DND-41 (cell line): ENCODE data around the gene CCDC30.

Source experiments
- ATAC-seq: fragments of 200-7000 bp; cut with Tn5 transposase; 3 replicates; pipeline ENCODE4 v1.9.1; 2021; ENCODE audit warnings: low read depth; ENCODE audit not compliant: insufficient read depth
- DNase-seq: peaks from one replicate; pipeline ENCODE4 v3.0.0-alpha.2; 2020
- H2AFZ ChIP-seq: 2 replicates; pipeline ENCODE4 v1.6.0; 2012; ENCODE audit warnings: low read depth, low read length
- H3K27ac ChIP-seq: 2 replicates; pipeline ENCODE4 v1.5.1; 2012; ENCODE audit warnings: low read length, inconsistent platforms
- H3K27me3 ChIP-seq: fragments of 200-600 bp; sonication (generic); 2 replicates; pipeline ENCODE4 v1.6.0; 2012; ENCODE audit warnings: low read length, mild to moderate bottlenecking, inconsistent platforms; ENCODE audit not compliant: insufficient read depth, poor library complexity
- H3K36me3 ChIP-seq: 2 replicates; pipeline ENCODE4 v1.5.1; 2012; ENCODE audit warnings: low read length, inconsistent platforms; ENCODE audit not compliant: insufficient read depth
- H3K4me1 ChIP-seq: 2 replicates; pipeline ENCODE4 v1.5.1; 2012; ENCODE audit warnings: mild to moderate bottlenecking, low read length; ENCODE audit not compliant: insufficient read depth
- H3K4me2 ChIP-seq: 2 replicates; pipeline ENCODE4 v1.6.0; 2012; ENCODE audit warnings: mild to moderate bottlenecking, moderate library complexity, low read length, inconsistent platforms; ENCODE audit not compliant: insufficient read depth
- H3K4me3 ChIP-seq, 2 experiments: fragments of 200-600 bp in 1 of 2; shearing (Covaris generic) in 1 of 2; 2 replicates each; pipeline ENCODE4 v1.5.1; 2012 to 2016; ENCODE audit warnings: inconsistent platforms in 2 of 2, low read length in 2 of 2, mild to moderate bottlenecking in 2 of 2, low read depth in 1 of 2, moderate library complexity in 1 of 2
- H3K79me2 ChIP-seq: 2 replicates; pipeline ENCODE4 v1.6.0; 2012; ENCODE audit warnings: low read length, inconsistent platforms; ENCODE audit not compliant: insufficient read depth
- H3K9ac ChIP-seq: 2 replicates; pipeline ENCODE4 v1.6.0; 2012; ENCODE audit warnings: low read depth, mild to moderate bottlenecking, inconsistent platforms, low read length, moderate library complexity
- H3K9me3 ChIP-seq: 2 replicates; pipeline ENCODE4 v1.5.1; 2012; ENCODE audit warnings: low read length, moderate library complexity, mild to moderate bottlenecking, inconsistent platforms; ENCODE audit not compliant: insufficient read depth, severe bottlenecking
- H4K20me1 ChIP-seq: 2 replicates; pipeline ENCODE4 v1.6.0; 2012; ENCODE audit warnings: low read length; ENCODE audit not compliant: insufficient read depth
- EZH2 ChIP-seq: IDR thresholded peaks from 3 replicates; pipeline ENCODE4 v1.6.1; 2012; ENCODE audit warnings: borderline replicate concordance, low read depth, mild to moderate bottlenecking, moderate library complexity, low read length, inconsistent platforms; ENCODE audit not compliant: severe bottlenecking
- TF ChIP-seq, protein P1 (sequence below): IDR thresholded peaks from 2 replicates; pipeline ENCODE4 v1.5.1; 2012; ENCODE audit warnings: borderline replicate concordance, low read length, moderate library complexity, mild to moderate bottlenecking; ENCODE audit not compliant: poor library complexity, severe bottlenecking; ENCODE audit errors: extremely low read depth

The CCDC30 gene

DNA sequence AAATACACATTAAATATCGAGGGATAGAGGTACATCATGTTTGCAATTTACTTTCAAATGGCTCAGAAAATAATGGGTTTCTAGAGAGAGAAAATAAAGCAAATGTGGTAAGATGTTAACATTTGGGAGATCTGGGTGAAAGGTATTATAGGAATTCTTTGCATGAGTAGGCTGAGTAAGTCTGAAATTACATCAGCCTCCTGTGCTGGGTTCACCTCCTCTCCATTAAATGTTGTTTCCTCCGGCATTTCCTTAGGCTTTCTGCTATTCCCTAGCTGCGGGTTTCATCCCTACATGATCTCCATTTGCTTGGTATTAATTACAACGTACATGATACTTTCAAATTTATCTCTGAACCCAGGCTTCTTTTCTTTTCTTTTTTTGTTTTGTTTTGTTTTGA is 38.9 kb upstream of the CCDC30 start:
- ATAC-seq (no peak), DNase-seq (no peak)
- H3K4me3 ChIP-seq = no peak overlapping the region
- H3K9me3 ChIP-seq = no peaks in the 10 kb centered on the region
- H4K20me1 ChIP-seq = no peaks in the 10 kb centered on the region
- H3K9ac ChIP-seq = no peak overlapping the region
- no peak overlapping the region for H3K4me2 ChIP-seq
- no peaks in the 10 kb centered on the region for H3K79me2 ChIP-seq
- H3K27ac ChIP-seq = no peak overlapping the region
- no peaks in the 10 kb centered on the region for H3K27me3 ChIP-seq
- H3K36me3 ChIP-seq = no peaks in the 10 kb centered on the region
- no peak overlapping the region for H2AFZ ChIP-seq
- TF ChIP-seq EZH2 = no peak
- TF ChIP-seq, protein P1, sequence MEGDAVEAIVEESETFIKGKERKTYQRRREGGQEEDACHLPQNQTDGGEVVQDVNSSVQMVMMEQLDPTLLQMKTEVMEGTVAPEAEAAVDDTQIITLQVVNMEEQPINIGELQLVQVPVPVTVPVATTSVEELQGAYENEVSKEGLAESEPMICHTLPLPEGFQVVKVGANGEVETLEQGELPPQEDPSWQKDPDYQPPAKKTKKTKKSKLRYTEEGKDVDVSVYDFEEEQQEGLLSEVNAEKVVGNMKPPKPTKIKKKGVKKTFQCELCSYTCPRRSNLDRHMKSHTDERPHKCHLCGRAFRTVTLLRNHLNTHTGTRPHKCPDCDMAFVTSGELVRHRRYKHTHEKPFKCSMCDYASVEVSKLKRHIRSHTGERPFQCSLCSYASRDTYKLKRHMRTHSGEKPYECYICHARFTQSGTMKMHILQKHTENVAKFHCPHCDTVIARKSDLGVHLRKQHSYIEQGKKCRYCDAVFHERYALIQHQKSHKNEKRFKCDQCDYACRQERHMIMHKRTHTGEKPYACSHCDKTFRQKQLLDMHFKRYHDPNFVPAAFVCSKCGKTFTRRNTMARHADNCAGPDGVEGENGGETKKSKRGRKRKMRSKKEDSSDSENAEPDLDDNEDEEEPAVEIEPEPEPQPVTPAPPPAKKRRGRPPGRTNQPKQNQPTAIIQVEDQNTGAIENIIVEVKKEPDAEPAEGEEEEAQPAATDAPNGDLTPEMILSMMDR = no peak
- no peaks in the 10 kb centered on the region for H3K4me1 ChIP-seq

- no peak overlapping the region for H3K27ac ChIP-seq
- H4K20me1 ChIP-seq = no peaks in the 10 kb centered on the region
- H3K9me3 ChIP-seq = no peaks in the 10 kb centered on the region
- H3K79me2 ChIP-seq = no peaks in the 10 kb centered on the region
- H3K4me2 ChIP-seq = no peak overlapping the region
- no peak overlapping the region for H2AFZ ChIP-seq
- H3K27me3 ChIP-seq = no peaks in the 10 kb centered on the region
- H3K4me3 ChIP-seq = no peak overlapping the region
- no peaks in the 10 kb centered on the region for H3K4me1 ChIP-seq
- DNase-seq = no peak
- no peak for ATAC-seq
- TF ChIP-seq EZH2 = no peak
- TF ChIP-seq, protein P1 = no peak
- no peak overlapping the region for H3K9ac ChIP-seq
- H3K36me3 ChIP-seq = no peaks in the 10 kb centered on the region
Observed at GRCh38 chr1:42427240-42427639, 35.8 kb upstream of the CCDC30 start.

DNA sequence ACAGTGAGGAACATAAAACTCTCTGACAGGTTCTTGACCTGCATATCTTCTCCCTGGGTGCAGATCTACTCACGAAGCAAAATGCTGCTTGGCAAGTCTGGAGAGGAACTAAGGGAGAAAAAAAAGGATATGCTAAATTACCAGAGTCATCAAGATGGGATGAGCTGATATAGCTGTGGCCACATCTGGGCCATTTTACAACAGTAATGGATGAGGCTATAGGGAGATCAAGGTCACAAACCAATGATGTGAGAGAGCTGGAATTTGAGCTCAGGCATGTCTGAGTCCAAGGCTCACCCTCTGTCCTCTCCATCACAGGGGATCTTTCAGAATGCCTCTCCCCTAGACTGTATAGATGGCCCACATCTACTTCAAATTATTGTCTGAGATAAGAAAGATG is 33.5 kb upstream of the CCDC30 start:
- no peak overlapping the region for H3K9ac ChIP-seq
- DNase-seq = no peak
- H2AFZ ChIP-seq = no peak overlapping the region
- H3K27me3 ChIP-seq = no peaks in the 10 kb centered on the region
- no peaks in the 10 kb centered on the region for H4K20me1 ChIP-seq
- no peaks in the 10 kb centered on the region for H3K36me3 ChIP-seq
- no peak overlapping the region for H3K4me3 ChIP-seq
- no peak for ATAC-seq
- TF ChIP-seq, protein P1 = no peak
- TF ChIP-seq EZH2 = no peak
- H3K79me2 ChIP-seq = no peaks in the 10 kb centered on the region
- no peaks in the 10 kb centered on the region for H3K9me3 ChIP-seq
- no peak overlapping the region for H3K4me2 ChIP-seq
- no peak overlapping the region for H3K27ac ChIP-seq
- H3K4me1 ChIP-seq = no peaks in the 10 kb centered on the region
